ENCODE data around the gene ALDH9A1. TPM values are rescaled to one million over a fixed set of nuclear protein-coding genes. Genes with fewer than 3 reads are reported as not detected.
A peak's percentile ranks its signal among the peaks of the same experiment; 100 is the strongest.

ALDH9A1 gene
- total and polyA plus RNA-seq, 2 donors (not counting 1 experiment from before 2014, with no cell fraction given): 217 to 270 TPM

GRCh38 chr1:165637427-165637826 is 60.9 kb downstream of the ALDH9A1 start:
- Histone ChIP-seq H3K9ac (ENCODE audit: insufficient read depth, low read length) (no peak overlapping the region), H3K4me2 (ENCODE audit: extremely low read depth, insufficient read depth, low read length) (peak overlapping the region; percentile 56), H3K9me3 (ENCODE audit: control insufficient read depth, insufficient read depth, low read depth, low read length) (no peaks in the 10 kb centered on the region), H3K4me3 (replicated peaks in 1 of 4; ENCODE audit: control extremely low read depth in 1 of 4, insufficient read depth in 1 of 4, low read depth in 3 of 4, low read length in 4 of 4) (no peak overlapping the region), H2AFZ (ENCODE audit: low read length) (no peak overlapping the region), H3K79me2 (ENCODE audit: control insufficient read depth, insufficient read depth, low read length) (peaks cover 71% of the 10 kb centered on the region), H3K27me3 (ENCODE audit: control insufficient read depth, insufficient read depth, low read length) (no peaks in the 10 kb centered on the region), H3K36me3 (ENCODE audit: control insufficient read depth, insufficient read depth, low read length) (peaks cover 3% of the 10 kb centered on the region), H3K27ac (ENCODE audit: insufficient read depth, low read length) (peak overlapping the region; percentile 64), H3K4me1 (ENCODE audit: control insufficient read depth, extremely low read depth, insufficient read depth, low read length) (peaks cover 8% of the 10 kb centered on the region), H4K20me1 (ENCODE audit: control insufficient read depth, extremely low read depth, insufficient read depth, low read length) (no peaks in the 10 kb centered on the region)
- no peak for TF ChIP-seq EZH2 (IDR thresholded peaks at IDR 0.05; ENCODE audit: low read length, missing control alignments)
- peak; percentile 81 to 96 for DNase-seq (ENCODE audit: low read depth in 2 of 2)

GRCh38 chr1:165635823-165636222 is 62.5 kb downstream of the ALDH9A1 start:
- TF ChIP-seq EZH2 (IDR thresholded peaks at IDR 0.05; ENCODE audit: low read length, missing control alignments): no peak
- no peak for TF ChIP-seq CTCF (conservative IDR thresholded peaks at IDR 0.05 in 1 of 2, IDR thresholded peaks at IDR 0.05 in 1 of 2; ENCODE audit: low read depth in 1 of 2, low read length in 2 of 2)
- no peaks in the 10 kb centered on the region for H4K20me1 ChIP-seq (ENCODE audit: control insufficient read depth, extremely low read depth, insufficient read depth, low read length)
- DNase-seq (ENCODE audit: low read depth in 2 of 2): no peak
- no peak overlapping the region for H3K4me2 ChIP-seq (ENCODE audit: extremely low read depth, insufficient read depth, low read length)
- peaks cover 7% of the 10 kb centered on the region for H3K4me1 ChIP-seq (ENCODE audit: control insufficient read depth, extremely low read depth, insufficient read depth, low read length)
- no peak overlapping the region for H3K27ac ChIP-seq (ENCODE audit: insufficient read depth, low read length)
- peaks cover 72% of the 10 kb centered on the region for H3K79me2 ChIP-seq (ENCODE audit: control insufficient read depth, insufficient read depth, low read length)
- H3K36me3 ChIP-seq (ENCODE audit: control insufficient read depth, insufficient read depth, low read length): peaks cover 3% of the 10 kb centered on the region
- H3K4me3 ChIP-seq (replicated peaks in 1 of 4; ENCODE audit: control extremely low read depth in 1 of 4, insufficient read depth in 1 of 4, low read depth in 3 of 4, low read length in 4 of 4): no peak overlapping the region
- H3K9ac ChIP-seq (ENCODE audit: insufficient read depth, low read length): no peak overlapping the region
- H3K27me3 ChIP-seq (ENCODE audit: control insufficient read depth, insufficient read depth, low read length): no peaks in the 10 kb centered on the region
- H3K9me3 ChIP-seq (ENCODE audit: control insufficient read depth, insufficient read depth, low read depth, low read length): no peaks in the 10 kb centered on the region
- H2AFZ ChIP-seq (ENCODE audit: low read length): no peak overlapping the region

- H3K27ac ChIP-seq (ENCODE audit: insufficient read depth, low read length): no peak overlapping the region
- H3K4me1 ChIP-seq (ENCODE audit: control insufficient read depth, extremely low read depth, insufficient read depth, low read length): peaks cover 7% of the 10 kb centered on the region
- DNase-seq (ENCODE audit: low read depth in 2 of 2): no peak
- H3K79me2 ChIP-seq (ENCODE audit: control insufficient read depth, insufficient read depth, low read length): peaks cover 68% of the 10 kb centered on the region
- H2AFZ ChIP-seq (ENCODE audit: low read length): no peak overlapping the region
- H3K4me3 ChIP-seq (replicated peaks in 1 of 4; ENCODE audit: control extremely low read depth in 1 of 4, insufficient read depth in 1 of 4, low read depth in 3 of 4, low read length in 4 of 4): no peak overlapping the region
- no peak overlapping the region for H3K9ac ChIP-seq (ENCODE audit: insufficient read depth, low read length)
- no peaks in the 10 kb centered on the region for H3K9me3 ChIP-seq (ENCODE audit: control insufficient read depth, insufficient read depth, low read depth, low read length)
- no peaks in the 10 kb centered on the region for H3K27me3 ChIP-seq (ENCODE audit: control insufficient read depth, insufficient read depth, low read length)
- H3K36me3 ChIP-seq (ENCODE audit: control insufficient read depth, insufficient read depth, low read length): peaks cover 3% of the 10 kb centered on the region
- H3K4me2 ChIP-seq (ENCODE audit: extremely low read depth, insufficient read depth, low read length): no peak overlapping the region
- TF ChIP-seq CTCF (conservative IDR thresholded peaks at IDR 0.05 in 1 of 2, IDR thresholded peaks at IDR 0.05 in 1 of 2; ENCODE audit: low read depth in 1 of 2, low read length in 2 of 2): no peak
- TF ChIP-seq EZH2 (IDR thresholded peaks at IDR 0.05; ENCODE audit: low read length, missing control alignments): no peak
- H4K20me1 ChIP-seq (ENCODE audit: control insufficient read depth, extremely low read depth, insufficient read depth, low read length): no peaks in the 10 kb centered on the region
These were observed 63.0 kb downstream of the ALDH9A1 start for GRCh38 chr1:165635329-165635728.
